HG02852 (cell line): ENCODE results near the gene STK17A.
"Not testable (repeated sequence)": the region's sequence is repeated elsewhere in the genome, so short reads cannot be mapped to it uniquely, and the experiment has no call there.

ENCODE experiments used
- ATAC-seq: cut with Tn5 transposase; IDR thresholded peaks from one replicate; pipeline ENCODE4 v1.9.1; 2021; ENCODE audit warnings: mild to moderate bottlenecking, moderate library complexity; ENCODE audit not compliant: unreplicated experiment

Gene STK17A

GRCh38 chr7:43593010-43593409 is 10.1 kb downstream of the STK17A start:
- ATAC-seq = no peak

DNA sequence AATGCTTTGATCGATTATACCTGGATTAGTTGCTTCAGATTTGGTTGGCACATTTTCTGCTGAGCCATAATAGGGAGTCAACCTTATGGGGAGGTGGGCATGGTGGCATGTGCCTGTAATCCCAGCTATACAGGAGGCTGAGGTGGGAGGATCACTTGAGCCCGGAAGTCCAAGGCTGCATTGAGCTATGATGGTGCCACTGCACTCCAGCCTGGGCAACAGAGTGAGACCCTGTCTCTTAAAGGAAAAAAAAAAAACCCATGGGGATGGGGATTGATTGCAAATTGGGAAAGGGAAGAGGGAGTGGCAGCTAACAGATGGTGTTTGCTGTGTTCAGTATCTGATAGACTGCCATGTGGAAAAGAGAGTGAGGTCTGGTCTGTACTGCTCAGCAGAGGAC is 11.1 kb downstream of the STK17A start:
- ATAC-seq = no peak

- ATAC-seq = not testable (repeated sequence)
Measured at GRCh38 chr7:43596426-43596825, 13.5 kb downstream of the STK17A start.

DNA sequence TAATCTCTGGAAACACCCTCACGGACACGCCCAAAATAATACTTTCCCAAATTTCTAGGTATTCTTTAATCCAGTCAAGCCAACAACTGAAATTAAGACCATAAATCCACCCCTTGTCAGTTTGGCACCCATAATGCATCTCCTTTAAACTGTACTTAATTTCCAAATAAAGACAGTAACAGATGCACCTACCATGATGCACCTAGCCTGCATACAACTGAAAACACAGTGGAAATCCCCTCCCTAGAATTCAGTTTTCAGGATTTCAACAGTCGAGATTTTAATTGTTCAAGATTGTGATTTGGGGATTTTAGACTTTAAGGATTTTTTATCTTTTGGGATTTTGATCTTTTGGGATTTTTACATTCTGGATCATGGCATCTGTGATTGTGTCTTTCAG is 17.1 kb downstream of the STK17A start:
- ATAC-seq = no peak

DNA sequence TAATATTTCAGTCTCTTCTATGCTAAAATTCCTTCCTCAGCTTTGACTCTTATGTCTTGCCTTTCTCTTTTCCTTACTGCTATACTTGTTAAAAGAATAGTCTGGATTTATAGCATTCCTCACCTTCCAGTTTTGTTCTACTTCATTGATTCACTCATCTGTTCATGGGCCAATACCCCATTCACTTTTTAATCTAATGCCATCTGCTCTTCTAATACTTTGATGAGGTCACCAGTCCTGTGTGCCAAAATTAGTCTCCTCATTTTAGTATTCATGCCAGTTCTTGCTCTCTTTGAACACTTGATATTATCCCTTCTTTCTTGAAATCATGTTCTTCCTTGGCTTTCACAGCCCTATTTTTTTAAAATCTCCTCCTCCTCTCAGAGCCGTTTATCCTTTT is 19.3 kb downstream of the STK17A start:
- ATAC-seq = no peak

DNA sequence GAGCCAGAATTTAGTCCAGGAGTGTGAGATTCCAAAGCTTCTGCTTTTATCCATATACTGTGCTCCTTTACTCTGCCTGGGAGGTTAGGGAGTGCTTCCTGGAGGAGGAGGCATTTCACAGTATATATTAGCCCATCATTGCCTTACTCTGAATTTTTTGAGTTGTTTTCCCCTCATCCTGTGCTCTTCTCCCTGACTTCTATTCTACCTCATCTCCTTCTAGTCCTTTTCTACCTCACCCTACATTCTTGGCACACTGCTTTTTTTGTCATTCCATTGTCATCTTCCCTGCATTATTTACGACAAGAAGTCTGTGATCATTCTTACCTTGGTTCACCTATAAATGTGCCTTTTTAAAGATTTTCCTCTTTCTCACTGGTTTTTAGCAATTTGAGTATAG is 21.3 kb downstream of the STK17A start:
- ATAC-seq = no peak

DNA sequence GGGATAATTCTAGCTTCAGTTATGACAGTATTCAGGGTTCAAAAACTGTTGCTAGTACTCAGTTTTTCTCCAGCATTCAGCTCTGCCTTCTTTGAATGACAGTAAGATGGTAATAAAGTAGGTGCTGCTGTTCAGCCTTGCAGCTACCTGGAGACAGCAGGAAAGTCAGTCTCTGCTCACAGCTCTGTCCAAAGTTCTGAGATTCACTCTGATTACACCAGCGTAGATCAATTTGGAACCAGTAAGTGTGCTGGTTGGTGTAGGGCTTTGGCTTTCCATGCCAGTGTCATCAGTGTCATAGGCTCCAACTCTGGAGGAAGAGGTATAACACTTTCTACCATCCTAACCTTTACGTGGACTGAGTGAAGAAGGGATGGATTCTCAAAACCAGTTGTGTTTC is 26.2 kb downstream of the STK17A start:
- no peak for ATAC-seq

- ATAC-seq = no peak
Measured at GRCh38 chr7:43612128-43612527, 29.2 kb downstream of the STK17A start.

- peak; percentile 76 for ATAC-seq
Measured at GRCh38 chr7:43612599-43613589, 30.0 kb downstream of the STK17A start.

- ATAC-seq = no peak
Measured at GRCh38 chr7:43615558-43616145, 32.7 kb downstream of the STK17A start.

DNA sequence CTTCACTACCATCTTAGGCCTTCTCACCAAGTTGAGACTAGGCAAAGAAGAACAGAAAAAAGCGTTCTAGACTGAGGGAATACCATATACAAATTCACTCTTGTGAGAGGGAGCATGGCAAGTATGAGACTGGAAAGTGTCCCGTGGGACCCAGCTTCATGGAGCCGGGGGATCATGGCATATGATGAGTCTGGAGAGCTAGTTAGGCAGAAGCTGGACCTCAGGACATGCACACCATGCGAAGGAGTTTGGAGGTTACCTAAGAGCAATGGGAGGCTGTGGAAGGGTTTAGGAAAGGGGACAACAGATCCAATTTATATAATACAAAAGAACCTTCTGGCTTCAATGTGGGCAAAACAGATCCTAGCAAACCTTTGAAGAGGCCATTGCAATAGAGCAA is 34.1 kb downstream of the STK17A start:
- ATAC-seq = no peak

GRCh38 chr7:43618073-43618472 is 35.2 kb downstream of the STK17A start:
- ATAC-seq = no peak

GRCh38 chr7:43619213-43620012 is 36.5 kb downstream of the STK17A start:
- ATAC-seq = no peak

DNA sequence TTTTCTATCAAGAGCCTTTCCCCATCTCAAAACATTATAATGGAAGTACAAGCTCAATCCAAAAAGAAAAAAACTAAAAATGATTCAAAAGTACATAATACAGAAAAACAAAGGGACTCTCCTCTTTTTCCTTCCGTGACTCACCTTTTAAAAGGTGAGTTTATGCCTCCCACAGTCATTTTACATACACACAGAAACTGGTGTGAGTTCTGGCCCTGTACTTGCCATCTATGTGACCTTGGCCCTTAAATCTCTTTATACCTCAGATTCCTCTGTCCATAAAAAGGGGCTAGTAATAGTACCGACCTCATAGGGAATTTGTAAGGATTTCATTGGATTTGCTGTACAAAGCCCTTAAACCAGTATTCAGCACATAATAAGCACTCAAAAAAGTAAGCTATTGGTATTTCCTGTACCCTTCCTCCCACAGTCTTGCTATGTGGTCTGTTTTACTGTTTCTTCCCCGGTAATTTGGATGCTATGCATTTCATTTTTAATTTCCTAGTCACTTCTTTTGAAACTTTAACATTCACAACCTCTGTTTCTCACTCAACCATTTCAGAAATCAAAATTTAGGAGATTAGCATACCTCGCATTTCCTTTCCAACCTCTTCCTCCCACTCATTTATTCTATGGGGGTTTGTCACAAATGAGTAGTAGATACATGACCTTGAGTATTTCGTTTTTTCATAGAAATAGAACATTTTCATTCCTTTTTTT is 39.0 kb downstream of the STK17A start:
- no peak for ATAC-seq

- no peak for ATAC-seq
Measured at GRCh38 chr7:43624156-43624555, 41.2 kb downstream of the STK17A start.

GRCh38 chr7:43625453-43625852 is 42.5 kb downstream of the STK17A start:
- no peak for ATAC-seq

DNA sequence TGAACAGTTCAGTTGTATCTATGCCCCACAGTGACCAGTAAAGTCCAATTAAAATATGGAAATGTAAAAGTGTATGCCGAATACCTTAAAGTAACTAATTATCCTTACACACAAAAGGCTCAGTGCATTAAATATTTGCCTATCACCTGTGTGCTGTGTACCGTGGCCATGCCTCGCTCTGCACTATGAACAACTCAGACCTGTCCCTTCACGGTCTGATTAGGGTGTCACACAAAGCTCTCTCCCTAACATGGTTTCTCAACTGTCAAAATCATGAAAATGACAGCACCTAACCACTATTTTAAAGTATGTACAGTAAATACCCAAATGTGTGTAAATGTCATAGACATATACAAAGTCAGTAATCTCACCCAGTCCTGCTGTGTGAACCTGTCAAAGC is 43.1 kb downstream of the STK17A start:
- peak; percentile 52 for ATAC-seq

- ATAC-seq = no peak
Measured at GRCh38 chr7:43626695-43627094, 43.8 kb downstream of the STK17A start.

DNA sequence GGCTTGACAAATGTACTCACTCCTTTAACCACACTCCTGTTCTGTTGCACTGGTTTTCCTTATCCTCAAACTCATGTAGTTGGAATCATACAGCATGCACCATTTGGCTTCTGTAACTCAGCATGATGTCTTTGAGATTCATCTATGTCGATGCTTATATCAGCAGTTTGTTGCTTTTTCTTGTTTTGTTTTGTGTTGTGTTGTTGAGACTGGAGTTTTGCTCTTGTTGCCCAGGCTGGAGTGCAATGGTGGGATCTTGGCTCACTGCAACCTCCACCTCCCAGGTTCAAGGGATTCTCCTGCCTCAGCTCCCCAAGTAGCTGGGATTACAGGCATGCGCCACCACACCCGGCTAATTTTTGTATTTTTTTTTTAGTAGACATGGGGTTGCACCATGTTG is 44.9 kb downstream of the STK17A start:
- ATAC-seq = not testable (repeated sequence)

DNA sequence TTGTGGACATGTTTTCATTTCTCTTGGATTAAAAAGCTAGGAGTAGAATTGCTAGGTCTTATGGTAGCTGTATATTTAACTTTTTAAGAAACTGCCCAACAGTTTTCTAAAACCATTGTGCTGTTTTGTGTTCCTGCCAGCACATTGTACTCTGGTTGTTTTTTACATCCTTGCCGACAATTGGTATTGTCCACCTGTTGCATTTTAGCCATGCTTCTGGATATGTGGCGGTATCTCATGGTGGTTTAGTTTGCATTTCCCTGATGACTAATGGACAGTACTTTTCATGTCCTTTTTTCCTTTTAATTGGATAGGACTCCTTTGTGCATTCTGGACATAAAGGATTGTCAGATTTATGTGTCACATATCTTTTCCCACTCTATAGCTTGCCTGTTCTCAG is 45.5 kb downstream of the STK17A start:
- no peak for ATAC-seq

DNA sequence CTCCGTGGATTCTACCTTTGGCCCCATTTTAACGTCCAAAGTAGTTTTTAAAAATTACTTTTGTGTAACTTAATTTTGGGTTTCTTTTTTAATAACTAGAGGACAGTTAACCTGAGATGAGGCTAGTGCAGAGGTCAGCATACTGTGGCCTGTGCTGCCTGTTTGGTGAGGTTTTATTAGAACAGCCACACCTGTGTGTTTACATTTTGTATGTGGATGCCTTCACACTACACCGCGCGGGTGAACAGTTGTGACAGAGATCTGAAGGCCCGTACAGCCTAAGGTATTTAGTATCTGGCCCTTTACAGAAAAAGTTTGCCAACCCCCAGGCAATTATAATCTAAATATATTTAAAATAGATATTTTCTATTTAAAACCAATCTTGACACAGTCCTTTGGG is 46.9 kb downstream of the STK17A start:
- ATAC-seq = no peak
